ENCODE results near the gene CAPN5.

CAPN5 gene

GRCh38 chr11:77129069-77129841 lies 62.5 kb downstream of the CAPN5 start:
- DNase-seq (ENCODE audit: low read depth in 1 of 2, low spot score in 1 of 2), result no peak

- no peak for DNase-seq (ENCODE audit: low read depth in 1 of 2, low spot score in 1 of 2)
Observed at GRCh38 chr11:77129842-77130756, 63.3 kb downstream of the CAPN5 start.

- DNase-seq (ENCODE audit: low read depth in 1 of 2, low spot score in 1 of 2), result no peak
Observed at GRCh38 chr11:77130763-77131513, 64.2 kb downstream of the CAPN5 start.

GRCh38 chr11:77131560-77131959 lies 64.8 kb downstream of the CAPN5 start:
- no peak for DNase-seq (ENCODE audit: low read depth in 1 of 2, low spot score in 1 of 2)

- DNase-seq (ENCODE audit: low read depth in 1 of 2, low spot score in 1 of 2), result no peak
Observed at GRCh38 chr11:77135069-77135468, 68.3 kb downstream of the CAPN5 start.

GRCh38 chr11:77136074-77136473 lies 69.3 kb downstream of the CAPN5 start:
- no peak for DNase-seq (ENCODE audit: low read depth in 1 of 2, low spot score in 1 of 2)

- DNase-seq (ENCODE audit: low read depth in 1 of 2, low spot score in 1 of 2), result no peak
Observed at GRCh38 chr11:77136784-77137420, 70.1 kb downstream of the CAPN5 start.

- DNase-seq (ENCODE audit: low read depth in 1 of 2, low spot score in 1 of 2), result no peak
Observed at GRCh38 chr11:77137421-77137820, 70.7 kb downstream of the CAPN5 start.

GRCh38 chr11:77138106-77138649 lies 71.4 kb downstream of the CAPN5 start:
- DNase-seq (ENCODE audit: low read depth in 1 of 2, low spot score in 1 of 2), result no peak

- DNase-seq (ENCODE audit: low read depth in 1 of 2, low spot score in 1 of 2), result no peak
Observed at GRCh38 chr11:77139201-77139600, 72.4 kb downstream of the CAPN5 start.

GRCh38 chr11:77140231-77140851 lies 73.6 kb downstream of the CAPN5 start:
- DNase-seq (ENCODE audit: low read depth in 1 of 2, low spot score in 1 of 2), result no peak

- DNase-seq (ENCODE audit: low read depth in 1 of 2, low spot score in 1 of 2), result no peak
Observed at GRCh38 chr11:77141034-77141433, 74.3 kb downstream of the CAPN5 start.

- DNase-seq (ENCODE audit: low read depth in 1 of 2, low spot score in 1 of 2), result no peak
Observed at GRCh38 chr11:77141475-77141874, 74.7 kb downstream of the CAPN5 start.

GRCh38 chr11:77142091-77142975 lies 75.6 kb downstream of the CAPN5 start:
- DNase-seq (ENCODE audit: low read depth in 1 of 2, low spot score in 1 of 2), result no peak

GRCh38 chr11:77143405-77144020 lies 76.7 kb downstream of the CAPN5 start:
- DNase-seq (ENCODE audit: low read depth in 1 of 2, low spot score in 1 of 2), result no peak

GRCh38 chr11:77144196-77144856 lies 77.6 kb downstream of the CAPN5 start:
- no peak for DNase-seq (ENCODE audit: low read depth in 1 of 2, low spot score in 1 of 2)

- DNase-seq (ENCODE audit: low read depth in 1 of 2, low spot score in 1 of 2), result no peak
Observed at GRCh38 chr11:77144857-77145428, 78.2 kb downstream of the CAPN5 start.
